OCI-LY7 (cell line): ENCODE data around the gene SLC25A31. TPM values are rescaled to one million over a fixed set of nuclear protein-coding genes. Genes with fewer than 3 reads are reported as not detected.

Source experiments
- BruUV-seq: library from RNA; stranded (reverse); fragments of 400-500 nt; replicated peaks from 2 replicates; lab custom pipeline; 2021; lab: Mats Ljungman, UMichigan
- CTCF ChIA-PET: fragments of 300-600 bp; sonication (Branson Sonifier 250); formaldehyde crosslinking; loops from one replicate; lab custom pipeline; 2022; ENCODE audit warnings: antibody characterized with exemption; ENCODE audit not compliant: unreplicated experiment; lab: Charles Lee
- POLR2A ChIA-PET: fragments of 300-600 bp; sonication (Branson Sonifier 250); formaldehyde crosslinking; loops from one replicate; lab custom pipeline; 2022; ENCODE audit warnings: antibody characterized with exemption; lab: Charles Lee
- DNase-seq: peaks from one replicate; pipeline ENCODE4 v3.0.0-alpha.2; 2015; ENCODE audit warnings: low spot score
- H2AFZ ChIP-seq: fragments of 200-600 bp; sonication (generic), shearing (Covaris generic); 2 replicates; pipeline ENCODE4 v1.6.1; 2014; ENCODE audit warnings: mild to moderate bottlenecking, antibody characterized with exemption, low read length, moderate library complexity
- H3K27ac ChIP-seq: fragments of 200-600 bp; sonication (generic); 2 replicates; pipeline ENCODE4 v1.5.1; 2014; ENCODE audit warnings: mixed run types, low read depth, mild to moderate bottlenecking, moderate library complexity, low read length, inconsistent platforms; ENCODE audit not compliant: poor library complexity, severe bottlenecking
- H3K36me3 ChIP-seq: fragments of 200-600 bp; sonication (generic); 2 replicates; pipeline ENCODE4 v1.6.1; 2014; ENCODE audit warnings: mild to moderate bottlenecking, antibody characterized with exemption, low read length, moderate library complexity, mixed read lengths; ENCODE audit not compliant: insufficient read depth
- H3K4me1 ChIP-seq: fragments of 200-600 bp; sonication (generic); 2 replicates; pipeline ENCODE4 v1.5.1; 2014; ENCODE audit warnings: mild to moderate bottlenecking, low read length; ENCODE audit not compliant: insufficient read depth, poor library complexity, severe bottlenecking
- H3K4me2 ChIP-seq: fragments of 200-600 bp; sonication (generic); 2 replicates; pipeline ENCODE4 v1.6.1; 2014; ENCODE audit warnings: mild to moderate bottlenecking, low read length
- H3K4me3 ChIP-seq: fragments of 200-600 bp; sonication (generic); 2 replicates; pipeline ENCODE4 v1.5.1; 2014; ENCODE audit warnings: mild to moderate bottlenecking, low read depth, low read length; ENCODE audit not compliant: poor library complexity, severe bottlenecking
- H3K79me2 ChIP-seq: fragments of 200-600 bp; sonication (generic); 2 replicates; pipeline ENCODE4 v1.6.1; 2016; ENCODE audit warnings: low read depth, mild to moderate bottlenecking, low read length, moderate library complexity, mixed read lengths; ENCODE audit not compliant: insufficient read depth
- H3K9me2 ChIP-seq: fragments of 200-600 bp; sonication (generic); 2 replicates; pipeline ENCODE4 v1.6.1; 2016; ENCODE audit warnings: mild to moderate bottlenecking, low read length, mixed read lengths; ENCODE audit not compliant: insufficient read depth
- H3K9me3 ChIP-seq: fragments of 200-600 bp; sonication (generic); 2 replicates; pipeline ENCODE4 v1.6.1; 2014; ENCODE audit warnings: mild to moderate bottlenecking, mixed run types, low read length, mixed read lengths
- H4K20me1 ChIP-seq: fragments of 200-600 bp; sonication (generic); 2 replicates; pipeline ENCODE4 v1.6.1; 2014; ENCODE audit warnings: mild to moderate bottlenecking, antibody characterized with exemption, low read length, moderate library complexity, mixed read lengths; ENCODE audit not compliant: insufficient read depth
- EZH2phosphoT487 ChIP-seq: fragments of 200-600 bp; sonication (generic); IDR thresholded peaks from 2 replicates; pipeline ENCODE4 v1.6.1; 2018; ENCODE audit warnings: low read depth, borderline replicate concordance, mild to moderate bottlenecking, mixed run types, antibody characterized with exemption, low read length, moderate library complexity, mixed read lengths
- intact Hi-C: fragments of 100-400 bp; cut with micrococcal nuclease; formaldehyde crosslinking; loops from one replicate; pipeline ENCODE4 v1.10.0; 2022; ENCODE audit not compliant: unreplicated experiment
- total RNA-seq, 2 experiments: library from RNA; depleted of rRNA in 1 of 2; stranded (reverse); fragments of >200 nt in 1 of 2; shearing (Covaris generic) in 1 of 2; gene quantifications; 2 replicates each; pipeline ENCODE4 v1.2.3, GENCODE V29; 2014 to 2022
- TF ChIP-seq, protein P1 (sequence below): fragments of 200-600 bp; sonication (generic); conservative IDR thresholded peaks from 2 replicates; pipeline ENCODE4 v1.5.1; 2014; ENCODE audit warnings: mild to moderate bottlenecking, antibody characterized with exemption, low read length, moderate library complexity, mixed read lengths

Gene SLC25A31
- total RNA-seq, 2 experiments from 2014 or later = not detected

- Histone ChIP-seq H3K79me2 (no peaks in the 10 kb centered on the region), H3K9me2 (no peaks in the 10 kb centered on the region), H3K36me3 (no peaks in the 10 kb centered on the region), H3K4me3 (no peak overlapping the region), H3K4me2 (no peak overlapping the region), H3K27ac (no peak overlapping the region), H3K9me3 (no peaks in the 10 kb centered on the region), H2AFZ (no peak overlapping the region), H4K20me1 (no peaks in the 10 kb centered on the region), H3K4me1 (no peaks in the 10 kb centered on the region)
- peak; percentile 35 for DNase-seq
- CTCF ChIA-PET = no interaction called here
- POLR2A ChIA-PET = interaction anchor here (0.5 kb wide), 1 partner anchor 323 kb away, joined by 3 read pairs; no protein-coding TSS in a partner anchor
- TF ChIP-seq EZH2phosphoT487 = no peak
- TF ChIP-seq, protein P1, sequence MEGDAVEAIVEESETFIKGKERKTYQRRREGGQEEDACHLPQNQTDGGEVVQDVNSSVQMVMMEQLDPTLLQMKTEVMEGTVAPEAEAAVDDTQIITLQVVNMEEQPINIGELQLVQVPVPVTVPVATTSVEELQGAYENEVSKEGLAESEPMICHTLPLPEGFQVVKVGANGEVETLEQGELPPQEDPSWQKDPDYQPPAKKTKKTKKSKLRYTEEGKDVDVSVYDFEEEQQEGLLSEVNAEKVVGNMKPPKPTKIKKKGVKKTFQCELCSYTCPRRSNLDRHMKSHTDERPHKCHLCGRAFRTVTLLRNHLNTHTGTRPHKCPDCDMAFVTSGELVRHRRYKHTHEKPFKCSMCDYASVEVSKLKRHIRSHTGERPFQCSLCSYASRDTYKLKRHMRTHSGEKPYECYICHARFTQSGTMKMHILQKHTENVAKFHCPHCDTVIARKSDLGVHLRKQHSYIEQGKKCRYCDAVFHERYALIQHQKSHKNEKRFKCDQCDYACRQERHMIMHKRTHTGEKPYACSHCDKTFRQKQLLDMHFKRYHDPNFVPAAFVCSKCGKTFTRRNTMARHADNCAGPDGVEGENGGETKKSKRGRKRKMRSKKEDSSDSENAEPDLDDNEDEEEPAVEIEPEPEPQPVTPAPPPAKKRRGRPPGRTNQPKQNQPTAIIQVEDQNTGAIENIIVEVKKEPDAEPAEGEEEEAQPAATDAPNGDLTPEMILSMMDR = peak; percentile 81
- intact Hi-C loops = loop anchor here (1.0 kb wide), 1 partner anchor 127 kb away; no protein-coding TSS in a partner anchor
- BruUV-seq = no TSS peak
Observed at GRCh38 chr4:127732623-127733328, 2.6 kb downstream of the SLC25A31 start.

GRCh38 chr4:127734976-127735375 lies 4.8 kb downstream of the SLC25A31 start:
- Histone ChIP-seq H3K4me3 (no peak overlapping the region), H3K9me3 (no peaks in the 10 kb centered on the region), H3K79me2 (no peaks in the 10 kb centered on the region), H3K27ac (no peak overlapping the region), H3K4me2 (no peak overlapping the region), H2AFZ (no peak overlapping the region), H3K4me1 (no peaks in the 10 kb centered on the region), H3K36me3 (no peaks in the 10 kb centered on the region), H3K9me2 (no peaks in the 10 kb centered on the region), H4K20me1 (no peaks in the 10 kb centered on the region)
- no peak for DNase-seq
- intact Hi-C loops = no loop called here
- no peak for TF ChIP-seq EZH2phosphoT487
- no TSS peak for BruUV-seq
- ChIA-PET POLR2A (interaction anchor here (0.7 to 1.2 kb wide), 4 partner anchors 8 to 23 kb away, joined by 3 to 4 read pairs (median 4); no protein-coding TSS in a partner anchor), CTCF (no interaction called here)

DNA sequence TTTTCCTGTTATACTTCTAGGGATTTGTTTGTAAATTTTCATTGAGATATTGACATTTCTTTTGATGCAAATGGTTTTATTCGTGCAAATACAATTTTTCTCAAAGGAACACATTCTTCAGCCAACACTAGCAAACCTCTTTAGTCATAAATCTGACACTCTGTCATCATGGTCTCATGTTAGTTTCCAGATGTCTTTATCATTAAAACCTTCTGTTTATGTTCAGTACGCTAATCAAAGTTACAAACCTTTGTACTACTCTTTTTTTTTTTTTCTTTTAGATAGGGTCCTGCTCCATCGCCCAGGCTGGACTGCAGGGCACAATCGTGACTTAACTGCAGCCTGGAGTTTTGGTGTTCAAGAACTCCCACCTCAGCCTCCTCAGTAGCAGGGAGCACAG lies 7.1 kb downstream of the SLC25A31 start:
- Histone ChIP-seq H2AFZ (no peak overlapping the region), H3K27ac (no peak overlapping the region), H3K9me2 (no peaks in the 10 kb centered on the region), H3K4me1 (no peaks in the 10 kb centered on the region), H3K4me3 (no peak overlapping the region), H3K4me2 (no peak overlapping the region), H3K36me3 (no peaks in the 10 kb centered on the region), H3K79me2 (no peaks in the 10 kb centered on the region), H4K20me1 (no peaks in the 10 kb centered on the region), H3K9me3 (no peaks in the 10 kb centered on the region)
- ChIA-PET CTCF (no interaction called here), POLR2A (interaction anchor here (0.6 kb wide), 1 partner anchor 11 kb away, joined by 3 read pairs; no protein-coding TSS in a partner anchor)
- intact Hi-C loops = no loop called here
- TF ChIP-seq EZH2phosphoT487 = no peak
- TF ChIP-seq, protein P1 = no peak
- no TSS peak for BruUV-seq
- DNase-seq = no peak
